GM19467 (cell line): ENCODE results near the gene RPTOR.

Source experiments
- ATAC-seq: cut with Tn5 transposase; IDR thresholded peaks from one replicate; pipeline ENCODE4 v1.9.1; 2021; ENCODE audit warnings: mild to moderate bottlenecking, moderate library complexity; ENCODE audit not compliant: unreplicated experiment

RPTOR gene

DNA sequence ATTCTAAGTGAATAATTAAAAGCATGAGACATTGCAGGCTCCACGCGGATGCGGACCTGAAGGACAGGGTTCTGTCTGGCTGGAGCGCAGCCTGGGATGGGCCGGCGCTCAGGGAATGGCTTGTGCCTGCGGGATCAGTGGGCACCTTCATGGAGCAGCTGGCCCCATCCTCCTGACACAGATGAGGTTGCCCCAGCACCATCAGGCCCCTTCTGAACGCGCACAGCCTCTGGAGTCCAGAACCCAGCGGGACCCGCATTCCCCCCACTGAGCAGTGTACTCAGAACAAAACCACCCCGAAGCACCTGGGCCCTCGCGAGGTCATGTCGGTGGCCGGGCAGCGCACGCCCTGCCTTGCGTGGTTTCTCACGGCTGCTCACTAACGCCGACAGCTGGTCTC lies 376.5 kb downstream of the RPTOR start:
- ATAC-seq: no peak

DNA sequence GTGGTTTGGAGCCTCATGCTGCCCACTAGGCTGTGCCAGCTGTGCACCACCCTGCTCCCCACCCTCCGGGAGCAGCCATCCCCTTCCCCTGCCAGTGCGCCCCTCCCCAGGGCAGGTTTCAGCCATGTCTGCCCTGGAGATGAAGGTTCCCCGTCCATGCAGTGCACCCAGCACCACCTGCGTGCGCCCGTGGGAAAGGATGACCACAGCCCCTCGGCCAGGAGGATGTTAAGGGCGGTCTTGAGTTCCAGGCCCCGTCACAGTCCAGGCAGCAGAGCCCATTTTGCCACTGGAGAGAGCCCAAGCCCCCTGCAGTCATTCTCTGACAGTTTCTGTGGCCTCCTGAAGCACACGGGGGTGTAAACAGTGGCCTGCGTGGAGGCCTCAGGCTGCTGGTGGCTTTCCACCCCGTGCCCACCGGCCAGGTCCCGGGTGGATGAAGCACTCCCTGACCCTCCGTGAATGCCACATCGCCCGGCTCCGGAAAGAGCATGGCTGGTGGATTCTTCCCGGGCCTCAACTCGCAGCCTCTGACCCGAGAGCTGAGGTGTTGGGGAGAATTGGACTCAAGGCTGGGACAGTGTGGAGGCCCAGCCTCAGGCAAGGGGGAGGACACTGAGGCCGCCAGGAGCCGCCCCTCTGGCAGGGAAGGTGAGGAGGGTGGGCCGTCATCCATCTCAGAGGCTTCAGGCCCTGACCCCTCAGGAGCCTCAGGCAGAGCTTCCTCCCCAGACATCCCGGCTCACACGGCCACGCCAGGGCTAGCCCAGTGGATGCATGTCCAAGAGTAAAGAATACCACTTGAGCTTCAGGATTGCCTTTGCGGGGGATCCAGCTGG lies 377.3 kb downstream of the RPTOR start:
- no peak for ATAC-seq

DNA sequence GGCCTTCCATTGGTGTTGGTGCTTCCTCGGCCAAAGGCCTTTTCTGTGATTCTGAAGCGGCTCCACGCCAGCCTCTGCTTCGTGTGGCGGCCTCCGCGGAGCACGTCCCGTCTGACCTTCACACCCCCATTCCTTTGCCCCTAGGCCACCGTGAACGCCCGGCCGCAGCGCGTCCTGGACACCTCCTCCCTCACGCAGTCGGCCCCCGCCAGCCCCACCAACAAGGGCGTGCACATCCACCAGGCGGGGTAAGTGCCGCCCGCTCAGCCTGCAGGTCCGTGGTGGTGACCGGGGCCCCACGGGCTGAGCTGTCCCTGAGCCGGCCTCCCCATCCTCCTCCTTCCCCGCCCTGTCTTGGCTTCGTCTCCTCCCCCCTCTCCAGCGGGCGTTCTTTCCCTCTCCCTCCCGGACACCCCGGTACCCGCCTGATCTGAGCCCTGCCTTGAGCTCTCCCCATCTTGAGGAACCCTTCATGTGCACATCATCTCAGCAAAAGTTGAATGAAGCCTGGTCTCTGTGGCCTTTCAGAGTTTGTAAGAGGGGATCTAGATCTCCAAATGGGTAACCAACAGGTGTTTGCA lies 378.0 kb downstream of the RPTOR start:
- ATAC-seq: no peak

DNA sequence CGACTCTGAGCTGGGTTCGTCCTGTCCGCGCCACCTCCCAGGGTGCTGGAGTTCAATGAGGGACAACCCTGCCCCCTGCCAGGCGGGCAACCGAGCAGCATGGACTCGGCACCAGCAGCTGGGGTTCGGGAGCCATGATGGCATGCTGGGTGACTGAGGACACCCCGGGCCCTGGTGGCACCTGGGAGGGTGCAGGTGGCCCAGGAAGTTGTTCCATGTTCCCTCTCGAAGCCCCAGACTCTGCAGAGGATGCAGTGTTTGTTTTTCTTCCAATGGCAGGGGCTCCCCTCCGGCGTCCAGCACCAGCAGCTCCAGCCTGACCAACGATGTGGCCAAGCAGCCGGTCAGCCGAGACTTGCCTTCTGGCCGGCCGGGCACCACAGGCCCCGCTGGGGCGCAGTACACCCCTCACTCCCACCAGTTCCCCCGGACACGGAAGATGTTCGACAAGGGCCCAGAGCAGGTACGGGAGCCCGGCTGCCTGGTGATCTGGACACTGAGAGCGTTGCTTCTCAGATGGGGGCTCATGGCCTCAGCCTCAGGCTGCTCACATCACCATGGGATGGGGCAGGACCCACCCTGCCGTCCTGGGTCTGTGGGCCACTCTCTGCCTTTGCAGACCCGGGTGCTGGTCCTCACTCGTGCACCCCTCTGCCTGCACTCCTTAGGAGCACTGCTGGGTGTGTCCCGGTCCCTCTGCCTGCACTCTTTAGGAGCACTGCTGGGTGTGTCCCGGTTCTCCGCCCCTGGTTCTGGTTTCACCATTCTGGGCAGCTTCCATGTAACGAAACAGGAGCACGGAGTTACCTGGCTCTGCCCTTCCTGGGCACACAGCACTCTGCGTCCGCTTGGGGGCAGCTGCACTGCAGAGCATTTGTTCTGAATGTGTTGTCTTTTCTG lies 378.8 kb downstream of the RPTOR start:
- ATAC-seq: no peak

DNA sequence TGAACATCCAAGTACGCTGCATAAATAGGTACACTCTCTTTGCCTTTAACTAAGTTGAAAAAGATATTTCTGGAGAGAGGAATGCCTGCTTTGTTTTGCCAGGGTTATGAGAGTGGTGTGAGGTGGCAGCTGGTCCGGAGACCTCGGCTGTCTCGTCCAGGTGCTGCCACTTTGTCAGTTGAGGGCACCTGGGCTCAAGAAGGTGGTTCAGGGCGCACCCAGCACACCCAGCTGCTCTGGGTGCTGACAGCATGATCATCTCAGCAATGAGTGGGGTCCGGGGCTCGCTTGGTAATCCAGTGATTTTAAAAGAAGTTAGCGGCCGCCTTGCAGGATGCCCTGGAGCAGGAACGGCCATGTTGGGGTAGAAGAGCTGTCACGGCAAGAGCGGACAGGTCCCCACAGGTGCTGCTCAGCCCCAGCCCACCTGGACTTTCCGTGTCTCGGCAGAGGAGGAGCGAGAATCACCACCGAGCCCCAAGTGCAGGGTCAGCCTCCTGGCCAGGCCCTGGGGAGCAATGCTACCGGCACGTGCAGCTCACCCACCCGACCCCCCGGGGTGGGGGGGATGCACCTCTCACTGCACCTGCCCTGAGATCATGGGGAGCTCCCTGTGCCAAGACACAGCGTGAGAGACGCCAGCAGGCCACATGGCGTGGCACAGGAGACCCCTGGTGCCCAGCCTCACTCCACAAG lies 379.6 kb downstream of the RPTOR start:
- no peak for ATAC-seq

DNA sequence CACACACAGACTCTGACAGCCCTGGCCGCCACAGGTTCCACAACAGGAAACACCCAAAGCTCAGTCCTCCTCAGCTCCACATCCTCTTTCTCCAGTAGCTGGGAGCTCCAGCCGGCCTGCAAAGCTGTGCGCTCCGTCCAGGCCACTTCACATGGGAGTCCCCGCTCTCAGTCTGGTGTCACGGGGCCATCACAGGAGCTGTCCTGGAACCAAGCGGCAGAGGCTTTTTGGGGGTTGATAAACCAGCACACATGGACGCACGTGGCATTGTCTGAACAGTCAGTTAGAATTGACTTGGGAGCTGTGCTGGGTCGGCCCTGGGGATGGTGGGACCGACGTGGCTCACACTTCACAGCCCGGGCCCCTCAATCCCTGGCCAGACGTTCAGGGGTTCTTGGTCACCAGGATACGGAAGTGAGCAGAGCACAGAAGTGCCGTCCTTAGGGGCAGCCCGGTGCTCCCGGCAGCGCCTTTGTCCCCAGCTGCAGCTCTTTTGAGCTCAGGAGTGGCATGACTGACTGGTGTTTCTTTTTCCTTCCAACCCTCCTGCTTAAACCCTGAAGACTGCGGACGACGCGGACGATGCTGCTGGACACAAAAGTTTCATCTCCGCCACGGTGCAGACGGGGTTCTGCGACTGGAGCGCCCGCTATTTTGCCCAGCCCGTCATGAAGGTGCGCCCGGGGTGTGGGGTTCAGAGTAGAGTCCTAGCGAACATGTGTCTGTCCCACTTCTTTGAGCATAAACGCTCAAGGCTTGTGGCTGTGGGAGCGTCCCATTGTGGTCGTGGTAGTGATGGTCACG lies 380.4 kb downstream of the RPTOR start:
- no peak for ATAC-seq

DNA sequence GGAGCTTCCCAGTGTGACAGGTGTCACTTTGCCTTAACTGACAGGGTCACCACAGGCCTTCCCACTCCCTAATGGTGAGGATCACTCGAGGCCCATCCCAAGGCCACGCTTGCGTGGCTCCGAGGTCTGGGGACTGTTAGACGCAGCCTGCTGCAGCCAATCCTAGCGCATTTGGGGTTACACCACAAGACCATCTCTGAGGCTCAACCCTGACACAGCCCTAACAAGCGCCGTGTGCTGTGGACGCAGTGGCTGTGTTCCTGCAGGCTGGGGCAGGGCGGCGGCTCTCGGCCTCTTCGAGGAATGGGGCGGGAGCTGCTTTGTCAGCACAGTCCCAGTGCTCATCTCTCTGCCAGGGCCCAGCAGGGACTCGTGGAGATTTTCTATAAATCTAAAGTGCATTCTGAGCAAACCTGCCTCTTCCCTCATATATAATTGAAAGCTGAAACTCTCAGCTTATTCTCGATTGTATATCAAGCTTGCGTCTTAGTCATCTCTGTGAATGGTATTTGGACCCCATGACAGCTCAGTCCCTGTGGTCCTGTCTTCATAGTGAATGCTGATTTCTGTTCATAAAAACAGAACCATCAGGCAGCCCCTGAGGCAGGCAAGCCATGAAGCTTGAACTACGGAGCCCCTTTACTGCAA lies 381.2 kb downstream of the RPTOR start:
- ATAC-seq: no peak

DNA sequence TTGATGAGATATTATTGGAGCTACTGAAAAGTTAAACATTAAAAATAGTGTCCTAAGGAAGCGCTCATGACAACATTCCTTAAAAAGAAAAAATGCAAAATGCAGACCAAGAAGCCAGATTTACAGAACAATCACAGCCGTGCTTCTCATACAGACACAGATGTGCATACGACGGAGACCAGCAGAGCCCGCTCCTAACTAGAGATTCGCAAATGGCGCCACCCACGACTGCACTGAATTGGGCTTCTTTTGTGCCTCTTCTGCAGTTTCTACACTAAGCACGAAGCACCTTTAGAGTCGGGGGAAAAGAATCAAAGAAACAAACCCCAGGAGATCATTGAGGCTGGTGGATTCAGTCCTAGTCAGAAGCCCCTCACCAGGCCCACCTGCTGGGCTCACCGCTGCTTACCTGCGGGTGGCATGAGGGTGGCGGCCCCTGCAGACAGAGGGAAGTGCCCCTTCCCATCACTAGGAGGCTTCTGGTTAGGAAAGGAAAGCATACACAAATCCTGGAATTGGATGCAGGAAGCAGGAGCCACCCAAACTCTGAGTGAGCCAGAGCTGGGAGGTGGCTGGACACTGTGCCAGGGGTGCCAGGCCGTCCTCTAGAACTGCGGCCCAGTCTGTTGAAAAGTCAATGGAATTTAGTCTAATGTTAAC lies 382.1 kb downstream of the RPTOR start:
- ATAC-seq: no peak

DNA sequence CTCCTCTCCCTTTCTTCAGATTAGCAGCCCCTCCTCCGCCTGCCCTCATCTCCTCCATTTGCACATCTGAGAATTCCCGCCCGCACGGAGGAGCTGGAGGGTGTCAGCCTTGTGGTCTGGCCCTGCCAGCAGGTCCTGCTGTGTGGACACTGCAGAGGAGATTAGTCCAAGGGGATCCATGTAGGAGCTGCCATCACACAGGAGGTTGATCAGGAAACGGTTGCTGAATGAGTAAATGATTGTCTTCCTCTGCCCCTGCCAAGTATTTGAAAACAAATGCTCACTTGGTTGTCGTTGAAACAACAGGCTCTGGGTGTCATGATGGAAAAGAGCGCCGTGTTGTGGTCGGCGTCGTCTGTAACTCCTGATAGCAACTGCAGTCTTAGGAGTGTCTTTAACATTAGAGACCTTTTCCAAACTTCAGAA lies 383.2 kb downstream of the RPTOR start:
- no peak for ATAC-seq

DNA sequence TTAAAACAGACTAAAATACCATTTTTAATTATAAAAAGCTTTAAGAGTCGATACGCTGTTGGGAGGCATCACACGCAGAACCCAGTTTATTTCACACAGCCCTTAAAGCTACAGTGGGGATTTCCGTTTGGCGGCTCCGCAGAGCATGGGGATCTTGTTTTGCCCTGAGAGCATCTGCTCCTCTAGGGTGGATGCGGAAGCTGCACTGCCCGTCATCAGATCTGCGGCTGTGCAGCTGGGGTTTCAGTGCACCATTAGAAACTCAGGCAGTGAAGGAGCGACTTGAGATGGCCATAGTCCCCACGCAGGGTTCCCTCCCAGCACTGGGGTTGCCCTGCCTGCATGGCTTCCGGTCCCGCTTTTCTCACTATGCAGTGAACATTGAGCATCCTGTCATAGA lies 384.8 kb downstream of the RPTOR start:
- ATAC-seq: no peak

DNA sequence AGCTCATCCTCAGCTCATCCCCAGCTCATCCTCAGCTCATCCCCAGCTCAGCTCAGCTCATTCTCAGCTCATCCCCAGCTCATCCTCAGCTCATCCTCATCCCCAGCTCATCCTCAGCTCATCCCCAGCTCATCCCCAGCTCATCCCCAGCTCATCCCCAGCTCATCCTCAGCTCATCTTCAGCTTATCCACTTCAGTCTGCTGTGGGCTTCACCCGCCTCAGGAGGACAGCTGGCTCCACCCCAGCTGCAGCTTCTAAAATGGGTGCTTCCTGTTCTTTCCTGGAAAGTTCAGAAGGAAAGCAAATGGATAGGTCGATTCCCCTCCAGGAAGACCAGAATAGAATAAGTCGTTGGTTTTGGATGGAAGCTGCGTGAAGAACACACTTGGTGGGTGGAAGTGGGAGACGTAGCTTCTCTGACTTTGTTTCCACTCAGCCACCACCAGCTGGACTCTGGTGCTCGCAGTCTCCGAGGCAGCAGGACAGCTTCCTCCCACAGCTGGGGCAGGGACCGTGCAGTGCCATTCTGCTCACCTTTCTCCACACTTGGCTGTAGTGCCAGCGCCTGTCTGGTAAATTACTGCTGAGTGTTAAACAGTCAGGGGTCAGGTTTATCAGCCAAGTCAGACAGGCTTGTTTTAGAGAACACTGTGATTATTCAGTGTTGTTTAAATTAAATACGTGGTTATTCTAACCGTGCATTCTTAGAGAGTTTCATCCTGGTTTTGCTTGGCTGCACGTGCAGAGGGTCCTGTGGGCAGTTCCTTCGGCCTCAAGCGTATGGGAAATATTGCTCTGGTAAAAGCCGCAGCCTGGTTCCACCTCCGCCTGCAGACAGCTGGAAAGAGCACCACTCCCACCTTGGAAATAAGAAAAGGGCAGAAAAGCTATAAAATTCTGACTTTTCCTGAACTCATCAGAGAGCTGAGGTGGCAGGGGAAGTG lies 386.0 kb downstream of the RPTOR start:
- ATAC-seq: no peak

DNA sequence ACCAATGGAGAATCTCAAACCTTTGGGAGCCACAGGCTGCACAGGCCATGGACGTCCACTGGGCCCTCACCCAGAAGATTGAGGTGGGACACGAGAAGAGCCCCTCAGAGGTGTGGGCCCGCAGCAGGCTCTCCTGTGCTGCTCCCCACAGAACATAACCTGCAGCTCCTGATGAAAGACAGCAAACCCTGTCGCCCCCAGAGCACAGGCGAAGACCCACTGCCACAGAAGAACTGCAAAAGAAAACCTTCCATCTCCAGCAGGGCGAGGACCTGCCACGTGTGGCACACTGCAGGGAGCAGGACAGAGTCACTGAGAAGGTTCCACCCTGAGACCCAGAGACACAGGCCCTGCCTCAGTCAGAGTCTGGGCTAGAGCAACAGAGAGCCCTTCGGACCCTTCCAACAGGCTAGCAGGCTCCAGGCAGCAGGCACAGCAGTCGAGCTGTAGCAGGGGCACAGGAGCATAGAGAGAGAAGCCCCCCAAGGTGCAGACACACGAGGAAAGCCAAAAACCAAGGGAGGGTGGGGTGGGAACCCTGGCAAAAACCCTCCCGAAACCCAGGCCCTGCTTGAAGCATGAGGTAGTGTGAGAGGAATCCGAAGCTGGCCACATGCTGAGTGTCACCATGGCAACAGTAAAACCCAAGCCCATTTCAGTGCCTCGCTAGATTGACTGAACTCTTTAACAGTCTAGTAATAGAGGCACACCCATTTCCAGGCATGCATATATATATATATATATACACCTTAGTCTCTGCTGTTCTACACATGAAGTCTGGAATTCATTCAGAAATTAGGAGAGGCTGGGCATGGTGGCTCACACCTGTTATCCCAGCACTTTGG lies 387.0 kb downstream of the RPTOR start:
- ATAC-seq: no peak

DNA sequence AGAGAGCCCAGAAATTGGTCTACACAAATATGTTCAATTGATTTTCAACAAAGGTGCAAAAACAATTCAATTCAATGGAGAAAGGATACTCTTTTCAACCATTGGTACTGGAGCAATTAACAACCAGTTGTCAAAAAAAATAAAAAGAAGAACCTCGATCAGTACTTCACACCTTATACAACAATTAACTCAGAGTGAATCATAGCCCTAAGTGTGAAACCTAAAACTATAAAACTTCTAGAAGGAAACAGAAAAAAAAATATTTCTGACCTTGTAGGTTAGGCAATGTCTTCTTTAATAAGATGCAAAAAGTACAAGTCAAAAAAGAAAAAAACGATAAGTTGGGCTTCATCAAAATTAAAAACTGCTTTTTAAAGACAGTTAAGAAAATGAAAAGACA lies 390.9 kb downstream of the RPTOR start:
- ATAC-seq: no peak

DNA sequence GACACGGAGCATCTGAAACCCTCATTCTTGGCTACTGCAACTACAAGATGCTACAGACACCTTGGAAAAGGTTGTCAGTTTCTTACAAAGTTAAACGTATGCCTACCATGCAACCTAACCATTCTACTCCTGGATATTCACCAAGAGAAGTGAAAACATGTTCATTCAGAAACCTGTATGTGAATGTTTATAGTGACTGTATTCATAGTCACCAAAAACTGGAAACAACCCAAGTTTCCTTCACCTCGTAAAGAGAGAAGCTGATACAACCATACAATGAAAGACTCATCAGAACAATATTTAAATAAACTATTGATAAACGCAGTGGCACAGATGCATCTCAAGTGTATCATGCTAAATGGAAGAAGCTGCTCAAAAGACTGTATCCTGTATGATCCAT lies 391.6 kb downstream of the RPTOR start:
- no peak for ATAC-seq

DNA sequence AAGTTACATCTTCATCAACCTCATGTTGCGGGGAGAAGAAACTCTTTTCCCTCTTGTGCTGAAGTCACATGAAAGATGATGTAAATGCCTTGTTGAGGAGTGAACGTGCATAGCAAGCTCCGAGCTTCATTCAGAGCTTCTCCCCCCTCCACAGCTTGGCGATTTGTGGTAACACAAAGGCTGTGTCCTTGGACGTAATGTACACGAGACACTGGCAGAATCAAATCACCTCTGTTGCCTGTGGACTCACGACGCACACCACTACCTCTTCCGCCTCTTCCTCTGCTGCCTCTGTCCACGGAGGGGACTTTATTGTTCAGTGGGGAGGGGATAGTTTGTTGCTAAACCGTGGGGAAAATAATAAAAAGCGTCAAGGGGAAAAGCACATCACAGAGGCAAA lies 392.1 kb downstream of the RPTOR start:
- ATAC-seq: no peak

DNA sequence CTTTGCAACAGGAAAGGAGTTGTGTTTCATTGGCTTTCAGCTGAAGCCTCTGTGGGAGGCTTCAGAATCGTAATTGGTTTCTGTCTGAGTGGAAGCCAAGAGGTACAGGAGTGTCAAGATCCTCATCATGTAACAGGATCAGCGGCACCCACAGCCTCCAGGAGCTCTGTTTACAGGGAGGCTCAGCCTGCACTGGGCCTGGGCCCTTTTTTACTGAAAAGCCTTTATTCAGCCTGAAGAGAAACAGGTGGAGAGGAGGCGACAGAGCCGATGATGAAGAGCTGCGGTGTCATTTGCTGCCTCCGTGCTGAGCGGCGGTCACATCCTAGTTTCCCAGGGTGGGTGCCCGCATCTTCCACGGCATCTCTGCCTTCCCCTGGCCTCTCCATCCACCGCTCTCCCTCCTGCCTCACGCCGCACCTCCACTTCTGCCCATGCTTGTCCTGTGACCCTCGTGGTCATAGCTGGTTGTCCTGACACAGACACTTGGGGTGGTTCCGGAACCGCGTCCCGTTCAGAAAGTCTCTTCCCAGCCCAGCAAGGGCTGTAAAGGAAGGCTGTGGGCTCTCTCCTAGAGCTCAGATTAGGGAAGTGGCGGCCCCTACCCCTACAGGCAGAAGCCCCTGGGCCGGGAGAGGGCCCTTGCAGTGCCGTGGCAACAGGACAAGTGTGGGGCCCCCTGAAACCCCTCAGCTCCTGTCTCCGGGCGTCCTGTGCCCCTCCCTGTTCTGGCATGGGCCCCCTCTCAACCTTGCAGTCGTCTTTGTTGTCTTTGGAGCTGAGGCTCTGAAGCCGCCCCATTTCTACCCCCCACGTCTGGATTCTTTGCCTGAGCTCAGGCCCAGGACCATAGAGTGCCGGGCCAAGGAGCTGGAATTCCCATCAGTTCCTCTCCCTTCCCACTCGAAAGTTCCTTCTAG lies 393.1 kb downstream of the RPTOR start:
- ATAC-seq: no peak
